Parathyroid adenoma (tissue), 2 donors: ENCODE measurements around the gene ITPR1.

Experiments
- H2AFZ ChIP-seq: fragments of 300-600 bp; sonication (generic); one replicate; pipeline ENCODE4 v1.7.0; 2017; ENCODE audit warnings: antibody characterized with exemption, mild to moderate bottlenecking
- H3K27ac ChIP-seq: fragments of 300-600 bp; sonication (generic); one replicate; pipeline ENCODE4 v1.7.0; 2017
- H3K27me3 ChIP-seq: fragments of 300-600 bp; sonication (generic); one replicate; pipeline ENCODE4 v1.7.0; 2017; ENCODE audit warnings: low read length; ENCODE audit not compliant: control insufficient read depth, insufficient read depth
- H3K36me3 ChIP-seq: fragments of 300-600 bp; sonication (generic); one replicate; pipeline ENCODE4 v1.7.0; 2017; ENCODE audit warnings: low read length; ENCODE audit not compliant: control insufficient read depth, insufficient read depth
- H3K4me1 ChIP-seq: fragments of 300-600 bp; sonication (generic); one replicate; pipeline ENCODE4 v1.7.0; 2017; ENCODE audit warnings: control low read depth
- H3K4me2 ChIP-seq: fragments of 300-600 bp; sonication (generic); one replicate; pipeline ENCODE4 v1.7.0; 2017; ENCODE audit warnings: low read length
- H3K4me3 ChIP-seq: fragments of 300-600 bp; sonication (generic); one replicate; pipeline ENCODE4 v1.7.0; 2017; ENCODE audit warnings: low read depth, low read length
- H3K79me2 ChIP-seq: fragments of 300-600 bp; sonication (generic); one replicate; pipeline ENCODE4 v1.7.0; 2017; ENCODE audit warnings: control low read depth
- H3K9ac ChIP-seq: fragments of 300-600 bp; sonication (generic); one replicate; pipeline ENCODE4 v1.7.0; 2017; ENCODE audit warnings: mild to moderate bottlenecking
- H3K9me3 ChIP-seq: fragments of 300-600 bp; sonication (generic); one replicate; pipeline ENCODE4 v1.7.0; 2017; ENCODE audit warnings: low read length; ENCODE audit not compliant: control insufficient read depth
- CTCF ChIP-seq: fragments of 300-600 bp; sonication (generic); IDR thresholded peaks from one replicate; pipeline ENCODE4 v1.7.0; 2017; ENCODE audit warnings: antibody characterized with exemption, mild to moderate bottlenecking
- donor health status: primary hyperparathyroidism.

Gene ITPR1

DNA sequence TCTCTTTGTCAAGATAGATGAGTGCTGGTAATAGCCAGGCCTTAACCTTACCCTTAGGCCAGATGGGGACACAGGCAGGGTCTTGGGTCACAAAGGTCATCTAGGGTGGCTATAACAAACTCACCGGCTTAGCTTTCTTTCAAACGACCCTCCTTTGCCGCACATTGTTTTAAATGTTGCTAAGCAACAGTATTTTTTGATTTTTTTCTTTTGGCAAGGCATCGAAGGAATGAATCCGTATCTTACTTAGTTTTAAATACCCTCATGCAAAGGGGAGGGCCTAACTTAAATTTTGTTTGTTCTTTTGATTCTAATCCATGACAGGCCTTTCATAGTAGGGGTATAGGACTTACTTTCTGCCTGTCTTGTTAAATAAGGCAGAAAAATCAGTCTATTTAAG lies 35.2 kb downstream of the ITPR1 start:
- no peak overlapping the region for H3K4me2 ChIP-seq
- no peaks in the 10 kb centered on the region for H3K36me3 ChIP-seq
- no peak overlapping the region for H3K4me3 ChIP-seq
- H3K27me3 ChIP-seq = no peaks in the 10 kb centered on the region
- peaks cover 27% of the 10 kb centered on the region for H3K4me1 ChIP-seq
- no peak overlapping the region for H3K9ac ChIP-seq
- peaks cover 11% of the 10 kb centered on the region for H3K79me2 ChIP-seq
- TF ChIP-seq CTCF = no peak
- no peak overlapping the region for H2AFZ ChIP-seq
- H3K9me3 ChIP-seq = no peaks in the 10 kb centered on the region
- peak overlapping the region; percentile 8 for H3K27ac ChIP-seq

DNA sequence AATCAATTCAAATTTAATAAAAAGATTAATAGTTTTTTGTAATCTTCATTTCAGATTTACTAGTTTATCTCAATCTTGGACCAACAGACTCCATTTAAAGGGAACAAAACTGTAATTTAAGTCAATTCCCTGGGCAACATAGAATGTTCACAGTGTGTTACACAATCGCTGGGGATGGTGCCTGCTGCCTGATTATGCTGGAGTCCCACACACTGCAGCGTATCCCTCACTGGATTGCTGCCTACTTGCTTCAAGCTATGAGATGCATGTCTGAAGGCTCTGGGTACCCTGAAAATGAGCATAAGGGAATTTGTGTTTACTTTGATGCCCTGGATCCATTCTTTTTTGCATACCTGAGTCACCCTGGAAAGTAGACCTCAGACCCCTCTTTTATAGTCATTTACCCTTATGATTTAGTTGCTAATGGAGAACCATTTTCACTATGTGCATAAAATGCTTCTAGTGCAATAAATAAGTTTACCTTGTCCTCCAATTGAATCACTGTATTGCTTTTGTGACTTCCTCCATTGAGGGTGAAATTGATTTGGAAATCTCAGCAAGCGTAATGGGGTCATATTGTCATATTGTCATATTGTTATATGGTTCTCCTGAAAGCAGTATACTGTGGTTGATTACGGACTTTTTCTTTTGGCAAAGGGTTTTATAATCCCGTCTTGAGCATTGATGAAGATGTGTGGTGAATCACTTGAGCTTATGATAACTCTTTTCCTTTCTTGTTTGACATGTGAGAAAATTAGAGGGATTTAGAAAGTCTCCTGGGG lies 35.9 kb downstream of the ITPR1 start:
- H3K4me2 ChIP-seq = no peak overlapping the region
- peaks cover 27% of the 10 kb centered on the region for H3K4me1 ChIP-seq
- H3K79me2 ChIP-seq = peaks cover 11% of the 10 kb centered on the region
- no peaks in the 10 kb centered on the region for H3K27me3 ChIP-seq
- TF ChIP-seq CTCF = no peak
- H3K4me3 ChIP-seq = no peak overlapping the region
- no peak overlapping the region for H3K27ac ChIP-seq
- no peak overlapping the region for H3K9ac ChIP-seq
- H2AFZ ChIP-seq = no peak overlapping the region
- H3K36me3 ChIP-seq = no peaks in the 10 kb centered on the region
- no peaks in the 10 kb centered on the region for H3K9me3 ChIP-seq

DNA sequence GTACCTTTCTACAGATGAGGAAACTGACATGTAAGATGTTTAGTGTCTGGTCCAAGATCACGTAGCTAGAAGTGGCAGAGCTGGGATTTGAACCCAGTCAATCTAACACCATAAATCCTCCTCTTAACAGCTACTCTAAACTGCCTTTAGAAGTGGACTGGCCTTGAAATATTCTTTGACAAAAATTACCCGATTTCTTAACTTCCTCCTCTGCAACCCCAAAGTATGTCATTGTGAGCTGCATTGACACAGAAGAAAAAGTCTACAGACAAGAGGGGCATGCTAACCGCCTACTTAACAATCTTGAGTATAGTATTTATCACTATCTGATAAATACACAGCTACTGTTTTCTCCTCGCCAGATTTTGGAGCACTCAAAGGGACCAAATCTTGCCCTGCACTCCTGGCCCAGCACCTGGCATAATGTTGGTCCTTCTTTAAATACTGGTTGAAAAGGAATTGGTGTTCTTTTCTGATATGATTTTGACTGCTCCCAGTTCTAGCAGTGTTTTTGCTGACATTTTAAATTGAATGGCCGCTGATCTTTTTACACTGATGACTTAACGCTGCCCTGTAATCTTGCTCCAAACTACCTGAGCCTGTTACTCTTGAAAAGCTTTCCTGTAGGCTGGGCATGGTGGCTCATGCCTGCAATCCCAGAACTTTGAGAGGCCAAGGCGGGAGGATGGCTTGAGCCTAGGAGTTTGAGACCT lies 36.9 kb downstream of the ITPR1 start:
- Histone ChIP-seq H3K4me2 (no peak overlapping the region), H2AFZ (no peak overlapping the region), H3K79me2 (peaks cover 11% of the 10 kb centered on the region), H3K27me3 (no peaks in the 10 kb centered on the region), H3K9ac (no peak overlapping the region), H3K27ac (no peak overlapping the region), H3K9me3 (no peaks in the 10 kb centered on the region), H3K4me3 (no peak overlapping the region), H3K36me3 (no peaks in the 10 kb centered on the region), H3K4me1 (peaks cover 25% of the 10 kb centered on the region)
- TF ChIP-seq CTCF = no peak

DNA sequence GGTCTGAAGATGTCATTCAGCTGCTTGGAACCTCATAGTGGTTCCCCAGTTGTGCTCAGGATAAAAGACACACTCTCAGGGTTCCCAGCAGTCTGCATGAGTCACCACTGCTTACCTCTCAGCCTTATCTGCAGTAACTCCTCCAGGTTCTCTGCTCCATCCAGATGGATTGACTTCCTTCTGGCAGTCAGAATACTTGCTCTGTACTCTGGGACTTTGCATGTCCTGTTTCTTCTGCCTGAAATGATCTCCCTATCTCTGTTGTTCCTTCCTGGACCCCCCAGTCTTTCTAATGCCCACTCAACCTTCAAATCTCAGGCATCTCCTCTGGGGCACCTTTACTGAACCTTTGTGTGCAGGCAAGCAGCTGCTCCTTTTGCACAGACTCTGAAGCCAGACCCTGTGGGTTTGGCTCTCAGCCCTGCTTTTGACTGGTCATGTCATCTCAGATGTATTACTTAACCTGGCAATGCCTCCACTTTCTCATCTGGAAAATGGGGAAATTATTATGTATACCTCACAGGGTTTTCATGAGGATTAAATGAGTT lies 38.4 kb downstream of the ITPR1 start:
- no peak overlapping the region for H2AFZ ChIP-seq
- no peaks in the 10 kb centered on the region for H3K9me3 ChIP-seq
- H3K79me2 ChIP-seq = peaks cover 15% of the 10 kb centered on the region
- H3K27me3 ChIP-seq = no peaks in the 10 kb centered on the region
- no peak overlapping the region for H3K4me2 ChIP-seq
- H3K9ac ChIP-seq = no peak overlapping the region
- H3K27ac ChIP-seq = no peak overlapping the region
- no peak for TF ChIP-seq CTCF
- no peaks in the 10 kb centered on the region for H3K36me3 ChIP-seq
- H3K4me1 ChIP-seq = peaks cover 27% of the 10 kb centered on the region
- no peak overlapping the region for H3K4me3 ChIP-seq
